AG08396 (cell line): ENCODE data around the gene LRRK1.

Source experiments
- DNase-seq: peaks from one replicate; pipeline ENCODE4 v3.0.0; 2012; ENCODE audit warnings: low spot score, mixed read lengths

The LRRK1 gene

DNA sequence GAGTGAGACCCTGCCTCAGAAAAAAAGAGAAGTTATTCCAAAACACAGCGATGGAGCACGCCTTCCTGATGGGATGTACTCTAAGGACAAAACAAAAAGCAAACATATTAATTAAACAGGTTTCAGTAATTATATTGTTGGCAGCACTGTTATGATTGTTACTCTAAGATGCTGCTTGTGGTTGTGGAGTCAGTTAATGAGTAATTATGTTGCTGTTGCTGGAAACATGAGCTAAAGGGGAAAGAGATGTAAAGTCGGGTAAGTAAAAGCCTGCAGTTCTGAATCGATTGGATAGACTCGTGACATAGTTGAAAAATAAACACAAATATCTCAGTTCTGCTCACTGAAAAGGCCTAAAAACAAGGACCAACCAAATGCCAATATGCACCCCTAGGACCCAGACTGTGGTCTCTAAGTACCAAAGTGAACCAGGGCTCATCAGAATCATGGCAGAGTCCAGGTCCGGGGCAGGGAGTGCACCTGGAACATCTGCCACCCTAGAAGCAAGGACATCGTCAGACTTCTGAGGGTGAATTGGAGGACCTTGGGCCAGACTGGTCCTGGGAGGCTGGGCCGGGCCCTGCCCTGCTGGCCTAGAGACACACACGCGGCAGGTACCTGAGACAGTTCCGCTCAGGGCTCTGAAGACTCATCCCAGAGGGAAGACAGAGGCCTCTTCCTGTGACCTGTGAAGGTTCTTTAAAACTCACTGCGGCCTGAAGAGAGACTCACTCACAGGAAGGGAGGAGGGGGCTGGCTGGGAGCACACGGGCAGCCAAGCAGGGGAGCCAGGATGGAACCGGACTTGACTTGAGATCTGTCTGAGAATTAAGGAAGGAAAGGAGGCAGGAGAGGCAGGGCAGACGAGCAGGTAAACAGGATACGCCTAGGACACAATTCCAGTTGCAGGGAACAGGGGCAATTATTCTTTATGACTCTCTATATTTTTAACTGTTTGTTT lies 140.5 kb downstream of the LRRK1 start:
- DNase-seq, result no peak

DNA sequence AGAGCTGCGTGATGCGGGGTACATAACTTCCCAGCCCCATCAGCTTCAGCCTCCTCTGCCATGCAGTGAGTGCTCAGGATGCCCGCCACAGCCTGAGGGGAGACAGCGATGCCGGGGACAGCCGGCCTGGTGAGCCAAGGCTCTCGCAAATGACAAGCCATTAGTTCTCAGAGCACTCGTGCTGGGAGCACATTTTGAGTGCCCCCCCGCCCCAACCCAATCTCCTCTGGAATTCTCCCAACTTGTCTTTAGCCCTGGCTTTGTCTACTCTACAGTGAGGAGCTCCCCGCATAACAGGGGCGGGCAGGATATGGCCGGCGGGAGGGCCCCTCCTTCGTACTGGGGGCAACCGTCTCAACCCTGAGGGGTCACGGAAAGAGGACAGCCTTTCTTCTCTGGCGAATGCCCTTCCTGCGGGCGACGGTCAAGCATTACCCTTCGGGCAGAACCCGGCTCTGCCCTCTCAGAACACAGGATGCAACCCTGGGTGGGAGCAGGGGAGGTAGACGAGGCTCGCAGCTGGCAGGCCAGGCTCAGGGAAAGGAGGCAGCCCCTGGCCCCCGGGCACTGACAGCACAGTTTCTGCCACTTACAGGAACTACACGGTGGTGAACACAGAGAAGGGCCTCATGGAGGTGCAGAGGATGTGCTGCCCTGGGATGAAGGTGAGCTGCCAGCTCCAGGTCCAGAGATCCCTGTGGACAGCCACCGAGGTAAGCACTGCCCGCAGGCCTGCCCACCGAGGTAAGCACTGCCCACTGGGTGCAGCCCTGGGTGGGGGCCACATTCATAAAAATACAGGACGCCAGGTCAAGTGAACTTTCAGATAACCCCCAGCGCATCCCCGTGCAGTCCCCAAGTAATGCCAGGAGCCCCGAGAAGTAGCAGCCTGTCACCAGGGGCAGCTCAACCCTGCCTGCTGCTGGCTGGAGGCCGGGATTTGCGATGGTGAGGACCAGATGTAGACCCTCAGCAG lies 141.7 kb downstream of the LRRK1 start:
- DNase-seq, result no peak

DNA sequence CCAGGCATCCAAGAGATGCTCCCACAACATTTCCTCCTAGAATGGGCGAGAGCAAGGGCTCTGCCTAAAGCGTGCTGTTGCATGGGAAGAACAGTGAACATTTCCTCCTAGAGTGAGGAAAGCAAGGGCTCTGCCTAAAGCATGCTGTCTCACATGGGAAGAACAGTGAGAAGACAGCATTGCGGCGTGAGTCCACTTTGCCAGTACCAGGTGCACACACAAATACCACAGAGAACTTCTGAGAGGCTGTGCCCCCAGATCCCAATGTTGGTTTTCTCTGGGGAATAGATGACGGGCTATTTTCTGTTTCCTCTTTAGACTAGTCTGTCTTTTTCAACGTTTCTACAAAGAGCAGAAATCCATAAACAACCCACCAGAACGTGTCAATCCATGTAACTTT lies 142.9 kb downstream of the LRRK1 start:
- DNase-seq, result no peak

DNA sequence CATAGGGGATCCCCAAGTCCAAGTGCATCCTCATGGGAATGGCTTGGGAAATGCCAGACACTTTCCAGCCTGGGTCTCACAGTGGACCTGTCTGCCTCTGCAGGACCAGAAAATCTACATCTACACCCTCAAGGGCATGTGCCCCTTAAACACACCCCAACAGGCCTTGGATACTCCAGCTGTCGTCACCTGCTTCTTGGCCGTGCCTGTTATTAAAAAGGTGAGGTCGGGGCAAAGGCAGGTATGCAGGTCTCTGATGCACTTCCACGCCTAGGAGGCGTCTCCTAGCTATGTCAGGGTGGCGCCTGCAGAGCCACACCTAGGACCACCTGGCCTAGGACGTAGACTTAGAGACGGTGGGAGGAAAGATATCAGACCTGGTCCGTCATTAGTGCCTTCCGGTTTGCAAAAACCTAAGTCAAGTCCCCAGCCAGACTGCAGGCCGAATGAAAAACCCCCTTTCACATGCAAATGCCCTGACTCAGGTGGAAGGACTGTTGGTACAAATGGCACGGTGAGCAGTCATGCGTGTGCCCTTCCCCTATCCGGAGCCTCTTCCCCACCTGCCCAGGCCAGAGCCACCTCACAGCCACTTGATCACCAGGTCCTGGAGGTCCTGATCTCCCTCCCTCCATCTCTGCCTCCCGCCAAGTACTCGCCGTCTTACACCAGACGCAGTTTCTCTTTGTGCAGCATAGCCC lies 143.5 kb downstream of the LRRK1 start:
- no peak for DNase-seq

DNA sequence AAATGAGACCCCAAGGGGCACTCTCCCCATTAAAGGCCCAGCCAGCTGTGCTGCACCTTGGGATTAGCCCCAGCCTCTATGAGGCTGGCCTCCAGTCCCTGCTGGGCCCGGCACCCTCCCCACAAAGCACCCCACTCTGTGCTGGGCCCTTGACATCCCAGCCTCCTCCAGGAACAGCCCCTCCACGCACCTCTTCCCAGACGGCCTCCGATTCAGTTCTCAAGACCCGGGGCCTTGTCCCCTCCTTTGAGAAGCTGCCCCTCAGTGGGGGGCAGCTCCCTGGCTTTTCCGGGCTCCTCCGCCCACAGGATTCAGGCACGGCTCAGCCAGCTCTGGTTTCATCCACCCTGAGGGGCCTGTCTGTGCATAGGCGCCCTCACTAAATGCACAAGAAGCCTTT lies 144.1 kb downstream of the LRRK1 start:
- no peak for DNase-seq

DNA sequence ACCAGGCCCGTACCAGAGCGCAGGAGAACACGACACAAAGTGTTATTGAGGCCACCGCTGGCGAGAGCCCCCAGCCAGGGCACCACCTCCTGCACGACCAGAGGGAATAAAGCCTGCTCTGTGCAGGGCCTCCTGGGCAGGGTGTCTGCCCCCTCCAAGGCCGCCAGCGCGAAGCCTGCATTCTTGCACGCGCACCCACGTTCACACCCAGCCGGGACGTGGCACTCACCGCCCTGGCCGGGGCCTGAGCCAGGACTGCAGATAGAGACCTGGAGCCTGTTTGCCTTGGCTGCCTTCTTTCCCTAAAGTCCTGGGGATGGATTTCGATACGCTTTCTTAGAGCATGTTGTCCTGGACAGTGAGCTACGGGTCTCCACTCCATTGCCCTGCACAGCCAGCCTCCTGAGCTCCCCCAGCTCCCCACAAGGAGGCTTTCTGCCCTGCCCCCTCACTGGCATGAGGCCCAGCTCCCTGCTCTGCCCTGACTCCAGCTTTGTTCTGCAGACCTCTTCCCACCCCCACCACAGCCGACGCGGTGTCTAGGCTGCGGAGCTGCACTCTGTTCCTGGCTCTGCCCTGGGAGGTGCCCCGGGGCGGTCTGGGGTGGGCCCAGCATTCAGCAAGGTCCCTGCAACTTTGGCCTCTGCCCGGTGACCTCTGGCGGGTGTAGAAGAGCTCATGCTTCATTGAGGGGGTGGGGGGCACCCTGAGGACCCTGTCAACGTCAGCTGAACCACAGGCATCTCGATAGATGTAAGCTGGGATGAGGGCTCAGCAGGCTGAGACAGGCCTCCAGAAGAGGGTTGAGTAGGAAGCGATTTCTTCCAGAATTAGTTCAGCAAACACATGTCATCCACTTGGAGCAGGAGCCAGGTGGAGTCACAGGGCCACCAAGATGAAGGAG lies 145.0 kb downstream of the LRRK1 start:
- DNase-seq, result no peak

DNA sequence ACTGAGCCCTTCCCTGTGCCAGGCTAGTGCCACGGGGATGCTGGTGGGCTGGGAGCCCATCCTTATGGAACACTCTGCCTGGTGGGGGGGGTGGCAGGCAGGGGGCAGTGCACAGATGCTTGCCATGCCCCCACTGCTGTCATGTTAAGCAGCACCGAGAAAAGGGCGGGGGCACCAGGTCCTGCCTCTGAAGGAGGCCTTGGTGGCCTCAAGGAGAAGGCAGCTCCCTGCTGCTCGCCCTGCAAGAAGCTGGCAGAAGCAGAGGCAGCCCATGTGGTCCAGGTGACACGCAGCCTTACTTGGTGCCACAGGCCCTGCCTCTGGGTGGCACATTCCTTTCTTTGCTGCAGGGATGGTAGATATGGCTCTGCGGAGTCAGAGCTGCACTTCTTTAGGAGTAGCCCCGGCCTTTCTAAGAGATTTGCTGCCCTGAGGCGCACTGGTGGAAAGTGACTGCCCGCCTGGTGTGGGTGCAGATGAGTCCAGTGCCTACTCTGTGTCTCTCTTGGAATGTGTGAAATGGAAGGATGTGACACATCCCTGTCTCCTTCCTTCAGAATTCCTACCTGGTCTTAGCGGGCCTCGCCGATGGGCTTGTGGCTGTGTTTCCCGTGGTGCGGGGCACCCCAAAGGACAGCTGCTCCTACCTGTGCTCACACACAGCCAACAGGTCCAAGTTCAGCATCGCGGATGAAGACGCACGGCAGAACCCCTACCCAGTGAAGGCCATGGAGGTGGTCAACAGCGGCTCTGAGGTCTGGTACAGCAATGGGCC lies 145.8 kb downstream of the LRRK1 start:
- no peak for DNase-seq

DNA sequence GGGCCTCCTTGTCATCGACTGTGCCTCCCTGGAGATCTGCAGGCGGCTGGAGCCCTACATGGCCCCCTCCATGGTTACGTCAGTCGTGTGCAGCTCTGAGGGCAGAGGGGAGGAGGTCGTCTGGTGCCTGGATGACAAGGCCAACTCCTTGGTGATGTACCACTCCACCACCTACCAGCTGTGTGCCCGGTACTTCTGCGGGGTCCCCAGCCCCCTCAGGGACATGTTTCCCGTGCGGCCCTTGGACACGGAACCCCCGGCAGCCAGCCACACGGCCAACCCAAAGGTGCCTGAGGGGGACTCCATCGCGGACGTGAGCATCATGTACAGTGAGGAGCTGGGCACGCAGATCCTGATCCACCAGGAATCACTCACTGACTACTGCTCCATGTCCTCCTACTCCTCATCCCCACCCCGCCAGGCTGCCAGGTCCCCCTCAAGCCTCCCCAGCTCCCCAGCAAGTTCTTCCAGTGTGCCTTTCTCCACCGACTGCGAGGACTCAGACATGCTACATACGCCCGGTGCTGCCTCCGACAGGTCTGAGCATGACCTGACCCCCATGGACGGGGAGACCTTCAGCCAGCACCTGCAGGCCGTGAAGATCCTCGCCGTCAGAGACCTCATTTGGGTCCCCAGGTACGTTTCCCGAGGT lies 146.5 kb downstream of the LRRK1 start:
- DNase-seq, result no peak

DNA sequence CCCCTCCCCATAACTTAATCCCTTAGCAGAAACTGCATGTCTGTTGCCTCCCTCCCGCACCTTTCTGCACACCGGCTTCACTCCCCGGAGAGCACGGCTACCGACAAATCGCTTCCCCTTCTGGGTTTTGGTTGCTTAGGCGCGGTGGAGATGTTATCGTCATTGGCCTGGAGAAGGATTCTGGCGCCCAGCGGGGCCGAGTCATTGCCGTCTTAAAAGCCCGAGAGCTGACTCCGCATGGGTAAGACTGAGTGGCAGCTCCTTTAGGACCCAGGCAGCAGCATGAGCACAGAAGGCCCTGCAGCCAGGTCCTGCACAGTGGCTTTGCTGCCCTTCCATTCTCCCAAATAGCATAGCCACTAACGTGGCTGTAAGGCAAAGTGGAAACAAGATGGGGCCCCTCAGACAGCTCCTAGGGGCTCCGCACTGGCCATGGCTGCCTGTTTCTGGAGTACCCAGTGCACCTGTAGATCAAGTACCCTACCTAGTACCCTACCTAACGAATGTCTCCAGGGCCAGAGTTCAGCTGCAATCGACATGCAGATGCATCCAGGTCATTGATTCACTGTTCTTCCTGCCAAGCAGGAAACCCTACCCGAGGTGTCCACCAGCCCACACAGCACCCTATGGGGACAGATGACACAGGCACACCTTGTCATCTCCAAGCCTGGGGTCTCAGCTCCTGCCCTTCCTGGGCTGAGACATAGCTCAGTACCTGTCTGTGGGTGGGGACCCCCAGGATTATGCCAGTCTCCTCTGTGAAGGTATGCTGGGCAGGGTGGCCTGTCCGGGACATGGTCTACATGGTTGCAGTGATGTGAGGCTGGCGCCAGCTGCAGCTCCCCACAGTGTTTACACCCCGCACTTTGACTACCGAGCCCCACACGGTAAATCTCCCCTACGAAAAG lies 147.6 kb downstream of the LRRK1 start:
- no peak for DNase-seq

DNA sequence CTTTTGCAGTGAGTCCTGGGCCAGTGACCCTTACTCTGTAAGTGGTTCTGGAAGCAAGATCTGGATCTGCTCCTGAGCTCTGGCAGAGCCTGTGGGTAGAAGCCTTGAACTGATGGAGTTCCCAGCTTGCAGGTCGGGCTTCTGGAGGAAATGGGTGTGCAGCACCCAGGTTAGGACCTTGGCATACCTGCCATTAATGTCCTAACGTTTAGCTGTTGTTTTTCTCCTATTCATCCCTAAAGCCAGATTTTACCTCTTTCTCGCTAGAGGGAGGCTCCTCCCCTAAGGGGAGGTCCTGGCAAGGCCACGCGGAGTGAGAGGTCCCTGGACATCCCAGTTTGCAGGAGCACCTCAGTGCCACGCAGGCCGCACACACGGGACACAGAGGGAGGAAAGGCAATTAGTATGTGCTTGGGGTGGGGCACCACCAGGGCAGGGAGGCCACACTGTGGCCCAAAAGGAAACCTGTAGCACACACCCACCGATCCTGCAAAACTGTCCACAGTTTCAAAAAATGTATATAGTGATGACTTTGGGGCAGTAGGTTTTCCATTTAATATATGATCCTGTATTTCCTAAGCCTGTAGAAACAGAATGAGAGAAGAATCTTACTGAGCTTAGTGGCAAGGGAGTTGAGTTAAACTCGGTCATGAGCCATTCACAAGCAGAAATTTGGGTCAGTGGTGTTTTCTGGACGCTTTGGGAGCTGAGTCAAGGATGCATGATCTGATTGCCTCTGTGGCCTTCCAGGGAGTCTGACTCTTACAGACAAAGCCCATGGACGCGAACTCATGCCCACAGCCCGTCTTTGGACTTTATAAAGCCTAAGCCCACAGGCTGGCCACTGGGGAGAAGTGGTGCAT lies 148.7 kb downstream of the LRRK1 start:
- no peak for DNase-seq

DNA sequence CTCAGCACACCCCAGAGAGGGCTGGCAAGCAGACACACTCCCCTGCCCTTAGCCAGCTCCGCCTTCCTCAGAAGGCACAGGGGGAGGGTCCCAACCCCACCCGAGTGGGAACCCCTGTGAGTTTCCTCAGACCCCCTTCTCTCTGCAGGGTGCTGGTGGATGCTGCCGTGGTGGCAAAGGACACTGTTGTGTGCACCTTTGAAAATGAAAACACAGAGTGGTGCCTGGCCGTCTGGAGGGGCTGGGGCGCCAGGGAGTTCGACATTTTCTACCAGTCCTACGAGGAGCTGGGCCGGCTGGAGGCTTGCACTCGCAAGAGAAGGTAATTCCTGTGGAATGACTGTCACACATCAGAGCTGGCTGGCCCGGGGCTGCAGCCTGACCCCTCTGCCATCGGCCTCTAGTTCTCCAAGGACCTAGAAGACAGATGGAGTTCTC lies 149.4 kb downstream of the LRRK1 start:
- no peak for DNase-seq

DNA sequence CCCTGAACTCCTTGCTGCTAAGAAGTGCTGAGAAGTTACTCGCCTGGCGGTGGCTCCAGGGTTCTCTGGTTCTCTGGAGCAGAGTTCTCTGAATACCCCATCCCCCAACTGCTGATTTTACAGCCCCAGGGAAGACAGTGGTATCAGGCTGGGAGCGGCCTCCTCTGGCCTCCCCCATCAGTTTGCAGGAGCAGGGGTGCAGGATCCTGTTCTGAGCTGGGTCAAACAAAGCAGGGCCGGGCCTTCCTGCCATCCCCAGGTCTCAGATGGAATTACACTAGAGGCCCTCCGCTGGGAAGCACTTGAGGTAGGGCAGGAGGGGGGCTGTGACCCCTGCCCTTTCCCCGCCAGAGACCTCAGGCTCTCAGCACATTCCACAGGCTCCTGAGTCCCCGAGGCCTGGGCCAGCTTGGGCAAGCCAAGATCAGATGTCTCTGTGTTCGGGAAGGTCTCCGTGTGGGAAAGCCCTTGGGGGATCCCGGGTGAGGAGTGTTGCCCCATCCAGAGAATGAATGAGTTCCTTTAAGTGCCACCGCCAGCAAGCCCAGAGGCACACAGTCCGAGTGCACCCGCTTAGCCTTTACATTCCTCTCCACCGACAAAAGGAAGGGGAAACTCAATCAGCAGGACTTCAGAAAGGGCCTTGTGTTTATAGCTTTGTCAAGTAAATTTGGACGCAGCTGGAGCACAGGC lies 149.9 kb downstream of the LRRK1 start:
- peak; percentile 25 for DNase-seq

DNA sequence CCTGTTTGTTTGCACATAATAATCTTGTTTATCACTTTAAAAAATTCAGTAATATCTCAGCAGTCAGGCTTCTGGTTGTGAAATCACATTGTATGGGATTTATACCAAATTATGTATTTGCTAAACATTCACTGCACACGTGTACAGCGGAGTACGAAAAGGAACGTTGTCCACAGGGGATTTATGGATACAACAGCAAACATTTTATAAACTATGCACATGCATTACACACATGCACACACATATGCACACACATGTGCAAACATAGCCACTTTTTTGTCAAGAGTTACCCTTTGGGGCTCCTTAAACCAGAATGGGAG lies 150.5 kb downstream of the LRRK1 start:
- no peak for DNase-seq

DNA sequence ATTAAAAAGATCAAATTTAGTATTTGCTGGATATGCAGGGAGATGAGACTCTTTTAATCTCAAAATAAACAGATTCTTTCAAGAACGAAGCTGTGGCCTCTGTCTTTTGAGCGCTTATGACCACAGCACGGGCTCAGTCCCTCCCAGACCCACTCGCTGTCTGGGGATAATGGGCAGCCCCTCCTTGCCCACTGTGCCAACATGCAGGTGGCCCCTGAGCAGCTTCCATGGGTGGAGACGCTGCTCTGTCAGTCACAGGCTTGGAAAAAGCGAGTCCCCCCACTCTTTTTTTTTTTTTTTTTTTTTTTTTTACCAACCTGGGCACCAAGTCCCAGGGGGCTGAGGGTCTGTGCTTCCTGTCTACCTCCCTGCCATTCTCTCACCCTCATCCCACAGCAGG lies 150.9 kb downstream of the LRRK1 start:
- DNase-seq, result no peak

DNA sequence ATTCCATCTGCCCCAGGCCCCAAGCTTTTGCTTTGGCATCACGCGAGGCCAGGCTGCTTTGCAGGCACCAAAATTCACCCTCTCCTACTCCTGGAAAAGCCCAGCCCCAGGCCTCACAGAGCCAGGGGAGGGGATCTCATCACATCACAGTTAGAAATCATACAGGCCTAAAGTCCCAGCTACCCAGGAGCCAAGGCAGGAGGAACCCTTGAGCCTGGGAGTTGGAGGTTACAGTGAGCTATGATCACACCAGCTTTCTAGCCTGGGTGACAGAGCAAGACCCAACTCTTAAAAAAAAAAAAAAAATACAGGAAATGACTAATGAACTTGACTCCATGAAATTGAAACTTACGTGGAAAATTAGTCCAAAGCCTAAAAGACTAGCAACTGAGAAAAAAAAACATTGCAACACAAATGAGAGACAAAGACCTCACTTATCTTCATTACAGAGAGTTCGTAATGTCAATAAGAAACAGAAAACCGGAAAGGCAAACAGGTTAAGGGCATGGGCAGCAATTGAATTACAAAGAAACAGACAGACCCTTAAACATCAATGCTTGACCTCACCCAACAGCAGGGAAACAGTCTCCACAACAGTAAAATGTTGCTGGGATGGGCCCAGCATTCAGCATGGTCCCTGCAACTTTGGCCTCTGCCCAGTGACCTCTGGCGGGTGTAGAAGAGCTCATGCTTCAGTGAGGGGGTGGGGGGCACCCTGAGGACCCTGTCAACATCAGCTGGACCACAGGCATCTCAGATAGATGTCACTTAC lies 151.5 kb downstream of the LRRK1 start:
- DNase-seq, result peak; percentile 65

DNA sequence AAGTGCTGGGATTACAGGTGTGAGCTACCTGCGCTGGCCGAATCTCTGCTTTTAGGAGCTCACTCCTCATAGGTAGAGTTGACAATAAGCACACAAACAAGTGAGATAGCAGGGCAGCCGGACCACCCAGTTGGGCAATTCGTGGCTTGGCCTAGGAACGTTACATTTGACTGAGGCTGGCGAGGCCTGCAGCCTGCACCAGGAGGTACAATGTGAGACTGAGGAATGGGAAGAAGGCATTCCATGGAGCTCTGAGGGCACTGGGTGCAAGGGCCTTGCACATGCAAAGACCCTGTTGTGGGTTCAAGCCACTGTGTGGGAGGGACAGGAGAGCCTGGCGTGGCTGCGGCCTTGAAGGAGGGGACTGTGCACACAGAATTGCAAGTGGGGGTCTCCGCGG lies 152.5 kb downstream of the LRRK1 start:
- no peak for DNase-seq
